Prostate gland (tissue), 2 donors: ENCODE data around the gene SLC43A3. TPM values are rescaled to one million over a fixed set of nuclear protein-coding genes. Genes with fewer than 3 reads are reported as not detected.
A peak's percentile ranks its signal among the peaks of the same experiment; 100 is the strongest.

Source experiments
- DNase-seq: peaks from one replicate; pipeline ENCODE4 v3.0.0-alpha.2; 2019; ENCODE audit warnings: low spot score
- H3K27ac ChIP-seq, 2 donors: fragments of 200-600 bp; sonication (generic); 2 replicates each; pipeline ENCODE4 v1.5.1; 2017 to 2019
- H3K27me3 ChIP-seq: fragments of 200-600 bp; sonication (generic); replicated peaks from 2 replicates; pipeline ENCODE4 v1.5.1; 2019; ENCODE audit not compliant: insufficient read depth
- H3K36me3 ChIP-seq, 2 donors: fragments of 200-600 bp; sonication (generic); 1 replicate in 1 of 2; 2 replicates in 1 of 2; pipeline versions ENCODE4 v1.5.1 to v1.8.1; 2017 to 2019
- H3K4me1 ChIP-seq: fragments of 200-600 bp; sonication (generic); replicated peaks from 2 replicates; pipeline ENCODE4 v1.5.1; 2019
- H3K4me3 ChIP-seq, 2 donors: fragments of 200-600 bp; sonication (generic); 2 replicates each; pipeline ENCODE4 v1.5.1; 2017 to 2019
- H3K9me3 ChIP-seq: fragments of 200-600 bp; sonication (generic); 2 replicates; pipeline ENCODE4 v1.5.1; 2017
- CTCF ChIP-seq, 4 experiments: fragments of 200-600 bp in 2 of 4; fragments of 450-650 bp in 2 of 4; sonication (generic) in 2 of 4; IDR thresholded peaks; 1 replicate in 3 of 4; 2 replicates in 1 of 4; pipeline ENCODE4 v1.5.1; 2016 to 2019; ENCODE audit warnings: antibody characterized with exemption in 4 of 4, mild to moderate bottlenecking in 2 of 4, moderate library complexity in 2 of 4
- POLR2A ChIP-seq: fragments of 450-650 bp; IDR thresholded peaks from one replicate; pipeline ENCODE4 v1.6.1; 2016; ENCODE audit warnings: antibody characterized with exemption, mild to moderate bottlenecking
- POLR2AphosphoS5 ChIP-seq: sonication (generic); formaldehyde crosslinking; IDR thresholded peaks from one replicate; pipeline ENCODE4 v1.6.1; 2017; ENCODE audit warnings: antibody characterized with exemption
- WGBS: methylation state at CpG from one replicate; pipeline ENCODE4 v1.1.5; 2018; 5-methylcytosine and 5-hydroxymethylcytosine counted together
- intact Hi-C: fragments of 100-400 bp; cut with DNase I; formaldehyde crosslinking; loops from one replicate; pipeline ENCODE4 v1.14.2; 2022
- total RNA-seq, 2 donors: library from RNA; depleted of rRNA; stranded (reverse); fragments of >200 nt; gene quantifications; one replicate each; pipeline ENCODE4 v1.1.0, GENCODE V29; 2016

Gene SLC43A3
- total RNA-seq, 2 donors from 2014 or later = 23.3 to 39.8 TPM

- Histone ChIP-seq H3K27ac (no peak within 1 kb of the TSS), H3K4me3 (peak within 1 kb of the TSS; percentile 25 to 37), H3K9me3 (no peaks in the 10 kb centered on the region), H3K4me1 (peaks cover 13% of the 10 kb centered on the region), H3K36me3 (no peaks in the 10 kb centered on the region), H3K27me3 (peaks cover 3% of the 10 kb centered on the region)
- intact Hi-C loops = no loop called here
- DNase-seq = no peak
- WGBS = under 1% methylated on average over 52 of the region's 66 CpGs
- TF ChIP-seq POLR2AphosphoS5 (no peak), CTCF (IDR thresholded peaks at IDR 0.05) (no peak), POLR2A (no peak)
Observed at GRCh38 chr11:57460022-57460757, 33.3 kb upstream of the SLC43A3 start, which contains the start of gene RTN4RL2. RTN4RL2 (plus strand) TSS chr11:57460528; CDS start chr11:57460866, 338 bp downstream.

GRCh38 chr11:57459164-57460021 is 32.5 kb upstream of the SLC43A3 start:
- Histone ChIP-seq H3K4me1 (peaks cover 13% of the 10 kb centered on the region), H3K27me3 (peaks cover 3% of the 10 kb centered on the region), H3K27ac (no peak overlapping the region), H3K4me3 (peak overlapping the region in 1 of 2 donors; percentile 37), H3K9me3 (no peaks in the 10 kb centered on the region), H3K36me3 (no peaks in the 10 kb centered on the region)
- no peak for DNase-seq
- no peak for TF ChIP-seq CTCF (IDR thresholded peaks at IDR 0.05)
- no peak for TF ChIP-seq POLR2A
- intact Hi-C loops = loop anchor here (5.0 to 10.0 kb wide), 2 partner anchors 112 to 185 kb away; partner anchors contain the start of gene YPEL4
- under 1% methylated on average over 50 of the region's 62 CpGs for WGBS

- Histone ChIP-seq H3K27ac (no peak overlapping the region), H3K4me3 (peak overlapping the region; percentile 12 to 28), H3K9me3 (no peaks in the 10 kb centered on the region), H3K4me1 (peaks cover 13% of the 10 kb centered on the region), H3K36me3 (no peaks in the 10 kb centered on the region), H3K27me3 (peaks cover 3% of the 10 kb centered on the region)
- TF ChIP-seq POLR2A (no peak), CTCF (IDR thresholded peaks at IDR 0.05) (peak; percentile 60 to 80 (median 68))
- DNase-seq = no peak
- WGBS = under 1% methylated on average over 44 of the region's 44 CpGs
- intact Hi-C loops = loop anchor here (5.0 to 10.0 kb wide), 2 partner anchors 111 to 186 kb away; partner anchors contain the start of gene YPEL4
Observed at GRCh38 chr11:57458410-57459163, 31.7 kb upstream of the SLC43A3 start.

GRCh38 chr11:57458060-57458409 is 31.1 kb upstream of the SLC43A3 start:
- WGBS = 2% methylated on average over 16 of the region's 16 CpGs
- intact Hi-C loops = loop anchor here (5.0 to 10.0 kb wide), 2 partner anchors 111 to 187 kb away; partner anchors contain the start of gene YPEL4
- Histone ChIP-seq H3K4me1 (peaks cover 13% of the 10 kb centered on the region), H3K36me3 (no peaks in the 10 kb centered on the region), H3K9me3 (no peaks in the 10 kb centered on the region), H3K27me3 (peaks cover 3% of the 10 kb centered on the region), H3K4me3 (peak overlapping the region in 1 of 2 donors; percentile 28), H3K27ac (no peak overlapping the region)
- no peak for DNase-seq
- TF ChIP-seq POLR2AphosphoS5 (no peak), POLR2A (no peak), CTCF (IDR thresholded peaks at IDR 0.05) (no peak)
